ENCODE measurements around the gene ADGRV1.

- TF ChIP-seq POLR2A (IDR thresholded peaks at IDR 0.05) (no peak), CTCF (IDR thresholded peaks at IDR 0.05) (no peak), POLR2AphosphoS5 (IDR thresholded peaks at IDR 0.05) (no peak)
Observed at GRCh38 chr5:90996089-90996488, 437.5 kb downstream of the ADGRV1 start.
